ENCODE measurements around the gene SAV1. TPM values are rescaled to one million over a fixed set of nuclear protein-coding genes. Genes with fewer than 3 reads are reported as not detected.

Gene SAV1
- total RNA-seq, 4 donors from 2014 or later = 13.5 to 25.0 (median 19.2) TPM

GRCh38 chr14:50624447-50624846, 43.7 kb downstream of the SAV1 start:
- intact Hi-C loops (cut with DNase I) = no loop called here
- peaks cover 0 to 29% (median 0%) of the 10 kb centered on the region in 3 donors for H3K36me3 ChIP-seq
- WGBS, 2 donors = 80 to 92% methylated on average over 1 of the region's 1 CpG
- TF ChIP-seq CTCF (IDR thresholded peaks at IDR 0.05) (no peak), POLR2A (IDR thresholded peaks at IDR 0.05) (no peak)
- no peaks in the 10 kb centered on the region for H3K4me1 ChIP-seq
- H3K4me3 ChIP-seq = no peak overlapping the region
- H3K27ac ChIP-seq = no peak overlapping the region
- DNase-seq = no peak
- H3K9me3 ChIP-seq = no peaks in the 10 kb centered on the region
- no peaks in the 10 kb centered on the region for H3K27me3 ChIP-seq

DNA sequence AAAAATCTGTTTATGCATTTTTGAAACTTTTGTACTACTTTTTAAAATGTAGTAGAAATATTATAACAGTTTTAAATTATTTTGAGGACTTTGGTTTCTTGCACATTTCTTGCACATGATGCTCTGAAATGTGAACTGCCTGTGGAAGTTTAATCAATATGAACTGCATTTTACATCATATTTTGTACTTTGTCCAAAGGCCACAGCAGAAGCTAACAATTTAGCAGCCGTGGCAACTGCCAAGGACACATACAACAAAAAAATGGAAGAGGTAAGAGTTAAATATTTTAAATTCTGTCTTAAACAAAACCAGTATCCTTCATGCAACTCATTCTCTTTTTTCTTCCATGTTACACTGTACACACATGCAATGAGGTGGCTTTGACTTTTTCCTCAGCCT, 45.1 kb downstream of the SAV1 start:
- TF ChIP-seq POLR2A (IDR thresholded peaks at IDR 0.05) (no peak), CTCF (IDR thresholded peaks at IDR 0.05) (no peak)
- Histone ChIP-seq H3K36me3 (peaks cover 0 to 24% (median 0%) of the 10 kb centered on the region in 3 donors), H3K27ac (no peak overlapping the region), H3K9me3 (no peaks in the 10 kb centered on the region), H3K4me1 (no peaks in the 10 kb centered on the region), H3K4me3 (no peak overlapping the region), H3K27me3 (no peaks in the 10 kb centered on the region)
- no peak for DNase-seq
- intact Hi-C loops (cut with DNase I) = no loop called here
- WGBS, 2 donors = 83 to 91% methylated on average over 1 of the region's 1 CpG

GRCh38 chr14:50620341-50620740, 47.8 kb downstream of the SAV1 start:
- no peak for DNase-seq
- intact Hi-C loops (cut with DNase I) = no loop called here
- Histone ChIP-seq H3K27ac (no peak overlapping the region), H3K27me3 (no peaks in the 10 kb centered on the region), H3K36me3 (peaks cover 0 to 26% (median 0%) of the 10 kb centered on the region in 3 donors), H3K4me1 (no peaks in the 10 kb centered on the region), H3K4me3 (no peak overlapping the region), H3K9me3 (no peaks in the 10 kb centered on the region)
- WGBS, 2 donors = 63 to 69% methylated on average over 4 of the region's 4 CpGs
- TF ChIP-seq POLR2A (IDR thresholded peaks at IDR 0.05) = no peak
- no peak for TF ChIP-seq CTCF (IDR thresholded peaks at IDR 0.05)

DNA sequence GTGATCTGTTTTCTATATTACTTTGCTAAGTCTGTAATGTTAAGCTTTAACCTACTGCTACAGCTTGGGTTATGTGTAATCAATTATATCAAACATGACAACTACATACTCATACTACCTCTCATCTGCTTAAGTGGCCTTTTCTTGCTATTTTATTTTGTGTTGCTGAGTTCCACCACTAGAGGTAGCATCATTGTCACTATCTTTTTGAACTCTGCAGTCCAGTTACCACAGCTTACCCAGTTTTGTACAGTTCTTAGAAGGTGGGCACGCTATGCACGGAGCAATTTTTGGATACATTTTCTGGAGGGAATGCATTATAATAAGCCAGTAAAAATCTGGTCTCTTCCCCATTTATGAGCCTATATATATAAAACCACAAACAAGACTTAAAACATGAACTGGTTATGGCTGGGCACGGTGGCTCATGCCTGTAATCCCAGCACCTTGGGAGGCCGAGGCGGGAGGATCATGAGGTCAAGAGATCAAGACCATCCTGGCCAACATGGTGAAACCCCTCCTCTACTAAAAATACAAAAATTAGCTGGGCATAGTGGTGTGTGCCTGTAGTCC, 48.5 kb downstream of the SAV1 start:
- intact Hi-C loops (cut with DNase I) = no loop called here
- no peaks in the 10 kb centered on the region for H3K9me3 ChIP-seq
- no peak overlapping the region for H3K4me3 ChIP-seq
- no peaks in the 10 kb centered on the region for H3K4me1 ChIP-seq
- H3K27ac ChIP-seq = no peak overlapping the region
- no peak for DNase-seq
- no peaks in the 10 kb centered on the region for H3K27me3 ChIP-seq
- 70 to 81% methylated on average over 5 of the region's 5 CpGs for WGBS, 2 donors
- H3K36me3 ChIP-seq = peaks cover 0 to 30% (median 0%) of the 10 kb centered on the region in 3 donors
- TF ChIP-seq CTCF (IDR thresholded peaks at IDR 0.05) (peak in 5 of 6 experiments; percentile 32 to 72 (median 56)), POLR2A (IDR thresholded peaks at IDR 0.05) (no peak)

GRCh38 chr14:50616275-50616674, 51.8 kb downstream of the SAV1 start:
- no peak overlapping the region for H3K27ac ChIP-seq
- H3K4me3 ChIP-seq = no peak overlapping the region
- TF ChIP-seq POLR2A (IDR thresholded peaks at IDR 0.05) = no peak
- TF ChIP-seq CTCF (IDR thresholded peaks at IDR 0.05) = no peak
- intact Hi-C loops (cut with DNase I) = no loop called here
- 91 to 100% methylated on average over 2 of the region's 2 CpGs for WGBS, 2 donors
- peaks cover 0 to 20% (median 0%) of the 10 kb centered on the region in 3 donors for H3K36me3 ChIP-seq
- H3K9me3 ChIP-seq = no peaks in the 10 kb centered on the region
- no peak for DNase-seq
- H3K27me3 ChIP-seq = no peaks in the 10 kb centered on the region
- H3K4me1 ChIP-seq = no peaks in the 10 kb centered on the region

Measured in esophagus squamous epithelium (tissue), 5 donors.